OCI-LY3 (cell line): ENCODE data around the gene NOP16.

Experiments
- EZH2phosphoT487 ChIP-seq: fragments of 200-600 bp; shearing (Covaris generic); IDR thresholded peaks from 2 replicates; pipeline ENCODE4 v1.6.1; 2018; ENCODE audit warnings: antibody characterized with exemption, mixed run types, low read depth
- TF ChIP-seq, protein P1 (sequence below): fragments of 200-600, 300-600 bp; sonication (generic); IDR thresholded peaks from 2 replicates; pipeline ENCODE4 v1.5.1; 2014; ENCODE audit warnings: antibody characterized with exemption, low read length, low read depth

DNA sequence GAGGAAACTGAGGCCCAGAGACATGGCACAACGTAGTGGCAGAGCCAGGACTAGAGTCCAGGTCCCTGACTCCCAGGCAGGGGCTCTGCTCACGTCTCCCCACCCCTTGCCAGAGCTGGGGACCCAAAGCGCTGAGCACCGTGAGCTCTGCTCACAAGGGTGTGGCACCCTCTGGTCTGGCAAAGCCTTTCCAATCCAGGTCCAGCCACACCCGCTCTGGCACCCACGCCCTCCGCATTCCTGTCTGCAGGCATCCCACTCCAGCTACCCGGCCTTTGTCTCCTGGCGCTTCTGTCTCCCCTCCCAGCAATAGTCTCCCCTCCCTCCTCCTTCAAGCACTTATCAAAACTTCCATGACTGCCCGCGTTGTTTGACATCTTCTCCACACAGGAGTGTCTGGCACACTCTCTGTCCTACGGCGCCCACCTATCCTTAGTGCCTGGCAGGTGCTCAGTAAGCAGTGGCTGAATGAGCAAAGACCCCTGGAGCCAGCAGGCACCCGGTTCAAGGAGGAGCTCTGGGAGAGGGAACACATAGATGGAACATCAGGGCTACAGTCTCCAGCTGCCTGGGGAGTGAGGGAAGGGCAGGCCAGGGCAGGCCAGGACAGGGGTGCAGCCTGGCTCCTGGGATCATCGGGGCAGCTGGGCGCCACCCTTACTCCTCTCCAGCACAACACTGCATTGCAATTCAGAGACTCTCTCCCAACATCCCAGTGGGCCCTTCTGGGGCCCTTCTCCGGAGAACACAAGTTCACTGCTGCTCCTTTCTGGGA lies 12.2 kb upstream of the NOP16 start:
- TF ChIP-seq, protein P1, sequence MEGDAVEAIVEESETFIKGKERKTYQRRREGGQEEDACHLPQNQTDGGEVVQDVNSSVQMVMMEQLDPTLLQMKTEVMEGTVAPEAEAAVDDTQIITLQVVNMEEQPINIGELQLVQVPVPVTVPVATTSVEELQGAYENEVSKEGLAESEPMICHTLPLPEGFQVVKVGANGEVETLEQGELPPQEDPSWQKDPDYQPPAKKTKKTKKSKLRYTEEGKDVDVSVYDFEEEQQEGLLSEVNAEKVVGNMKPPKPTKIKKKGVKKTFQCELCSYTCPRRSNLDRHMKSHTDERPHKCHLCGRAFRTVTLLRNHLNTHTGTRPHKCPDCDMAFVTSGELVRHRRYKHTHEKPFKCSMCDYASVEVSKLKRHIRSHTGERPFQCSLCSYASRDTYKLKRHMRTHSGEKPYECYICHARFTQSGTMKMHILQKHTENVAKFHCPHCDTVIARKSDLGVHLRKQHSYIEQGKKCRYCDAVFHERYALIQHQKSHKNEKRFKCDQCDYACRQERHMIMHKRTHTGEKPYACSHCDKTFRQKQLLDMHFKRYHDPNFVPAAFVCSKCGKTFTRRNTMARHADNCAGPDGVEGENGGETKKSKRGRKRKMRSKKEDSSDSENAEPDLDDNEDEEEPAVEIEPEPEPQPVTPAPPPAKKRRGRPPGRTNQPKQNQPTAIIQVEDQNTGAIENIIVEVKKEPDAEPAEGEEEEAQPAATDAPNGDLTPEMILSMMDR: no peak
- no peak for TF ChIP-seq EZH2phosphoT487
